Measurements from ENCODE around the gene SLC24A3. TPM values are rescaled to one million over a fixed set of nuclear protein-coding genes. Genes with fewer than 3 reads are reported as not detected.

The SLC24A3 gene
- total RNA-seq, 4 donors from 2014 or later = 2.3 to 6.9 (median 5.4) TPM

DNA sequence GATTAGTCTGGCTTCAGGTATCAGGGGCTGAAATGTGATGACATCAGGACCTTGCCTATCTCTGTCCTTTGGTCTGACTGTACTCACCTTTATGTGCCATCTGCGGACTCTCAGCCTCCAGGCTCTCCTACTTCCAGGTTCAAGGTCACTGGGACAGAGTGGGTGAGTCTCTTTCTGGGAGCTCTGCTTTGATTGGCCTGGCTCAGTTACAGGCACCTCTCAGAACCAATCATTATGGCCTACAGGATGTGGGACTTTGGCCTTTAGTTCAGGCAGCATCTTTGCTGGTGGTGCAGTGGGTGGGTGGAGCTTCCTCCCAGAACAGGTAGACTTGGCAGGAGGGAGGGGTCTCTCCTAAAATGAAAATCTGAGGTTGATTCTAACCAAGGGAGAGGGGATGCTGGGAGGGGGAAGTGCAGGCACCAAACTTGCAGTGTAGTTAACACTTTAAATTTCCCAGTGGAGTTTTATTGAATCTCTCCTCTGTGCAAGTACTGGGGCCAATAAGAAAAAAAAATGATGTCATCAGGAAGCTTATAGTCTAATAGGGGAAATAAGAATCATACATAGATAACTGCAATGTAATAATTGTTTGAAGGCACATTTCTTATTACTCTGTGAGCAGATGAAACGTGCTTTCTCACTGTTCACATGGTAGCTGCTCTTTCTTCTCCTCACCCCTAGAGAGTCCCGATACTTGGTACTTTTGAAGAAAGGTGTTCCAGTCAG lies 53.4 kb downstream of the SLC24A3 start:
- 88 to 90% methylated on average over 3 of the region's 3 CpGs for WGBS, 2 donors
- DNase-seq (ENCODE audit: low spot score in 2 of 2) = peak in 1 of 2 donors; percentile 43
- TF ChIP-seq POLR2A (IDR thresholded peaks at IDR 0.05) = no peak
- TF ChIP-seq, protein P1, sequence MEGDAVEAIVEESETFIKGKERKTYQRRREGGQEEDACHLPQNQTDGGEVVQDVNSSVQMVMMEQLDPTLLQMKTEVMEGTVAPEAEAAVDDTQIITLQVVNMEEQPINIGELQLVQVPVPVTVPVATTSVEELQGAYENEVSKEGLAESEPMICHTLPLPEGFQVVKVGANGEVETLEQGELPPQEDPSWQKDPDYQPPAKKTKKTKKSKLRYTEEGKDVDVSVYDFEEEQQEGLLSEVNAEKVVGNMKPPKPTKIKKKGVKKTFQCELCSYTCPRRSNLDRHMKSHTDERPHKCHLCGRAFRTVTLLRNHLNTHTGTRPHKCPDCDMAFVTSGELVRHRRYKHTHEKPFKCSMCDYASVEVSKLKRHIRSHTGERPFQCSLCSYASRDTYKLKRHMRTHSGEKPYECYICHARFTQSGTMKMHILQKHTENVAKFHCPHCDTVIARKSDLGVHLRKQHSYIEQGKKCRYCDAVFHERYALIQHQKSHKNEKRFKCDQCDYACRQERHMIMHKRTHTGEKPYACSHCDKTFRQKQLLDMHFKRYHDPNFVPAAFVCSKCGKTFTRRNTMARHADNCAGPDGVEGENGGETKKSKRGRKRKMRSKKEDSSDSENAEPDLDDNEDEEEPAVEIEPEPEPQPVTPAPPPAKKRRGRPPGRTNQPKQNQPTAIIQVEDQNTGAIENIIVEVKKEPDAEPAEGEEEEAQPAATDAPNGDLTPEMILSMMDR (IDR thresholded peaks at IDR 0.05) = no peak
- H3K4me3 ChIP-seq (ENCODE audit: low read depth, poor library complexity, severe bottlenecking) = no peak overlapping the region
- intact Hi-C loops (cut with DNase I; ENCODE audit: low total_unique reads) = no loop called here

DNA sequence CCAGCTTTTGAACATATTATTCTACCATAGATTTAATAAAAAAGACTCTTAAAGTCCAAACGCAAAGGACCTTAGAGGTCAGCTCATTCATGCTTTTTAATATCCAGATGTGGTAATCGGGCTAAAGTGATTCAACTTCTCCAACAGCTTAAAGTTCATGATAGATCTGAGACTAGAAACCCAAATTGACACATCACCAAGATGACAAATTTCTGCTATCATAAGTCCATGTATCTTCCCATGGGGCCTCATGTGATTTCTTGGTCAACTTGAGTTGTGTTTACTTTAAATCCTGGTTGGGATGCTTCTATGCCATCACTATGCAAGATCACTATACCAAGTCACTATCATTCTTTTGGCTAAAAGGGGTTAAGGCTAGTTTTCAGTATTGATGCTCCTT lies 56.0 kb downstream of the SLC24A3 start:
- no peak overlapping the region for H3K4me3 ChIP-seq (ENCODE audit: low read depth, poor library complexity, severe bottlenecking)
- no peak for DNase-seq (ENCODE audit: low spot score in 2 of 2)
- intact Hi-C loops (cut with DNase I; ENCODE audit: low total_unique reads) = no loop called here
- TF ChIP-seq POLR2A (IDR thresholded peaks at IDR 0.05) = no peak
- TF ChIP-seq, protein P1 (IDR thresholded peaks at IDR 0.05) = no peak
- WGBS, 2 donors = 87 to 95% methylated on average over 2 of the region's 2 CpGs

DNA sequence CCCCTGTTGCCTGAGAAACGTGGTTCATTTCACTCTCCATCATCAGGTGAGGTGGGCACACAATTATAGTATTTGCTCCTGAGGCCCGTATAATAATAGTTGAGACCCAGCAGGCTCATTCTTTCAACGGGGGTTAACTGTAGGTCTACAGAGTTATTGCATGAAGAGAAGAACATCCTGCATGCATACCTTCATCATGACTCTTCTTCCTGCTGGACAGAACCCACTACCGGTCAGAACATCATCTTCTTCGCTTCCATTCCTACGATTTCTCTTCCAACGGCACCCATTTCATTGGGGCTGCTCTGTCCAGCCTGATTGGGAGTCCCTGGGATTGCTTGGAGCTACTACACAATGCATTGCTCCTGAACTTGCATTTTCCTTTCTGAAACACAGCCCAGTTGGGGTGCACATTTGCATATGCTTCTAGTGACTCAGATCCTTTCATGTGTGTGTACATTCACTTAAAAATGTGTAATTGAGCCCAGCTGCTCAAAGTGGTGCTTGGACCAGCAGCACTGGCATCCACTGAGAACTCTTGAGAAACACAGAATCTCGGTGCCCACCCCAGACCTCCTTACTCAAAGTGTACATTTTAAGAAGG lies 57.4 kb downstream of the SLC24A3 start:
- 84 to 86% methylated on average over 8 of the region's 8 CpGs for WGBS, 2 donors
- intact Hi-C loops (cut with DNase I; ENCODE audit: low total_unique reads) = no loop called here
- TF ChIP-seq, protein P1 (IDR thresholded peaks at IDR 0.05) = no peak
- no peak for TF ChIP-seq POLR2A (IDR thresholded peaks at IDR 0.05)
- DNase-seq (ENCODE audit: low spot score in 2 of 2) = peak in 1 of 2 donors; percentile 40
- no peak overlapping the region for H3K4me3 ChIP-seq (ENCODE audit: low read depth, poor library complexity, severe bottlenecking)

DNA sequence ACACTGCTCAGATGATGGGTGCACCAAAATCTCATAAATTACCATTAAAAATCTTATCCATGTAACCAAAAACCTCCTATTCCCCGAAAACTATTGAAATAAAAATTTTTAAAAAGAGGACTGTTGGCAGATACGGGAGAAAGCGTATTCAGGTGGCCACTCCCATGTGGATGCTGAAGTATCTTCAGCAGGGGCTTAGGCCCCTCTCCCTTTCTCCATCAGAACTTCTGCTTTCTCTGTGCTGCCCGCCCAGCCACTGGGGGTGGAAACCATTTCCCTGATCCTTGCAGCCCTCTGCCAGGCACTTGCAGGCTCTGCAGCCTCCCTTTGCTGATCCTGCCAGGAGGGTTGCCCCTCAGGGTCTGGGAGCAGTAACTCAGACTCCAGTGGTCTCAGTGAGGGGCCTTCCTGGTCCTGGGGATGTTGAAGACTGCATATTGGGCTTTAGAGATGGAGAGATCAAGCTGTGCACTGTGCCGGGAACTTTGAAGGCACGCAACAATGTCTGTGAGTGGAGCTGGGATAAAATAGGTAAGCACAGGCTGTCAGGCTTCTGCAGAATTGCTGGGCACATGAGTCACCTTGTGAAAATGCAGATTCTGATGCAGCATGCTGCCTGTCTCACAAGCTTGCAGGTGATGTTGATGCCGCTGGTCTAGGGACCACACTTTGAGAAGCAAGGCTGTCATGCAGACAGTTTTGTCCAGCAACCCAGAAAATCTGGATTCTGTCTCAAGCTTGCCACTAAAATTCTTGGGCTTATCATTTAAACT lies 59.6 kb downstream of the SLC24A3 start:
- WGBS, 2 donors = 92 to 93% methylated on average over 7 of the region's 7 CpGs
- H3K4me3 ChIP-seq (ENCODE audit: low read depth, poor library complexity, severe bottlenecking) = no peak overlapping the region
- peak in 1 of 2 donors; percentile 73 for DNase-seq (ENCODE audit: low spot score in 2 of 2)
- intact Hi-C loops (cut with DNase I; ENCODE audit: low total_unique reads) = no loop called here
- TF ChIP-seq POLR2A (IDR thresholded peaks at IDR 0.05) = no peak
- TF ChIP-seq, protein P1 (IDR thresholded peaks at IDR 0.05) = no peak

DNA sequence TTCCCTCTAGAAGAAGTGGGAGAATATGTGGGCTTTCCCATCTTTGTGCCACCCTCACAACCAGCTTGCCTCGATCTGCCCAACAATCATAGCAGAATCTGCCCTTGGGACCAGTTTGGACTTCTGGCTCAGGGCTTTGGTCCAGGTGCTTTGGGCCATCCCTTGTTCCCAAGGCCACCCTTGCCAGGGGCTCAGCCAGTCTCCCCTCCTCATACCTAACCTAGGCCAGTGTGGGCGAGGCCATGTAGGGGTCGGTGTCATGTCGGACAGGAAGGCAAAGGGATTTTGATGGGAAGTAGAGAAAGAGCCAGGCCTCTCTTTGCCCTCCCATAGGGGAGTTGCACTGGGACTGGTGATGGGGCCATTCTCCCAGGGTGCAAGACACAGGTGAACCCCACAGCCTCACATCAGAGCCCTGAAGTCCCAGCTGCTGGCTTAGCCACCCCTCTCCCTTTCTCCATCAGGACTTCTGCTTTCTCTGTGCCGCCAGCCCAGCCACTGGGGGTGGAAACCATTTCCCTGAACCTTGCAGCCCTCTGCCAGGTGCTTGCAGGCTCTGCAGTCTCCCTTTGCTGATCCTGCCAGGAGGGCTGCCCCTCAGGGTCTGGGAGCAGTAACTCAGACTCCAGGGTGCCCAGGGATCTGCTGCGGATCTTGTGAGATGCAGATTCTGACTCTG lies 60.7 kb downstream of the SLC24A3 start:
- intact Hi-C loops (cut with DNase I; ENCODE audit: low total_unique reads) = no loop called here
- 85 to 94% methylated on average over 6 of the region's 6 CpGs for WGBS, 2 donors
- no peak for TF ChIP-seq POLR2A (IDR thresholded peaks at IDR 0.05)
- TF ChIP-seq, protein P1 (IDR thresholded peaks at IDR 0.05) = no peak
- no peak overlapping the region for H3K4me3 ChIP-seq (ENCODE audit: low read depth, poor library complexity, severe bottlenecking)
- DNase-seq (ENCODE audit: low spot score in 2 of 2) = peak in 1 of 2 donors; percentile 80
